ENCODE results near the gene IQCH. TPM values are rescaled to one million over a fixed set of nuclear protein-coding genes. Genes with fewer than 3 reads are reported as not detected.

Gene IQCH
- total RNA-seq, 1 donor from 2014 or later = 1.5 TPM

DNA sequence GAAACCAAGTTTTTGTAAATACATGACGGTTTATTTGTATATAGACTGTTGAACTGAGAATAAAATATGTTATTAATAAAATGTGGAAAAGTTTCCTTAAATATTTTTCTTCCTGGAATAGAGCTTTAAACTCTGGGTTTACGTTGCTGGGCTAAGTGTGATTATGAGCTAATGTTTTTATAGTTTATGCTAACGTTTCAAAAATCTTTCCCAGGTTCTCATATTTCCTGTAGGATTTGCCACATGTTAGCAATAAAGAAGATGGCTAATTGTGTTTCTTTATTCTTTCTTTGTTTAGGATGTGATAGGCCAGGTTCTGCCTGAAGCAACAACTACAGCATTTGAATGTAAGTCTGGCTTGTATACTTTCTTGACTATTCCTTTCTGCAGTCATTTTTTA is 295.1 kb downstream of the IQCH start:
- no peak overlapping the region for H3K27ac Mint-ChIP-seq
- no peaks in the 10 kb centered on the region for H3K27me3 Mint-ChIP-seq
- no peaks in the 10 kb centered on the region for H3K9me3 Mint-ChIP-seq
- ChIA-PET CTCF (no interaction called here), POLR2A (no interaction called here)
- peaks cover 25% of the 10 kb centered on the region for H3K36me3 Mint-ChIP-seq (ENCODE audit: low read depth)
- no peak for ATAC-seq (ENCODE audit: low read depth)
- no peak for DNase-seq
- TF ChIP-seq, protein P1, sequence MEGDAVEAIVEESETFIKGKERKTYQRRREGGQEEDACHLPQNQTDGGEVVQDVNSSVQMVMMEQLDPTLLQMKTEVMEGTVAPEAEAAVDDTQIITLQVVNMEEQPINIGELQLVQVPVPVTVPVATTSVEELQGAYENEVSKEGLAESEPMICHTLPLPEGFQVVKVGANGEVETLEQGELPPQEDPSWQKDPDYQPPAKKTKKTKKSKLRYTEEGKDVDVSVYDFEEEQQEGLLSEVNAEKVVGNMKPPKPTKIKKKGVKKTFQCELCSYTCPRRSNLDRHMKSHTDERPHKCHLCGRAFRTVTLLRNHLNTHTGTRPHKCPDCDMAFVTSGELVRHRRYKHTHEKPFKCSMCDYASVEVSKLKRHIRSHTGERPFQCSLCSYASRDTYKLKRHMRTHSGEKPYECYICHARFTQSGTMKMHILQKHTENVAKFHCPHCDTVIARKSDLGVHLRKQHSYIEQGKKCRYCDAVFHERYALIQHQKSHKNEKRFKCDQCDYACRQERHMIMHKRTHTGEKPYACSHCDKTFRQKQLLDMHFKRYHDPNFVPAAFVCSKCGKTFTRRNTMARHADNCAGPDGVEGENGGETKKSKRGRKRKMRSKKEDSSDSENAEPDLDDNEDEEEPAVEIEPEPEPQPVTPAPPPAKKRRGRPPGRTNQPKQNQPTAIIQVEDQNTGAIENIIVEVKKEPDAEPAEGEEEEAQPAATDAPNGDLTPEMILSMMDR (IDR thresholded peaks at IDR 0.05) = no peak
- intact Hi-C loops (cut with micrococcal nuclease) = loop anchor here (10.0 kb wide), 2 partner anchors 465 to 505 kb away; partner anchors contain the start of gene PIAS1
- H3K4me1 Mint-ChIP-seq = peaks cover 5% of the 10 kb centered on the region
- no peak overlapping the region for H3K4me3 Mint-ChIP-seq

GRCh38 chr15:67550522-67550921 is 295.9 kb downstream of the IQCH start:
- Mint-ChIP-seq H3K27ac (no peak overlapping the region), H3K36me3 (ENCODE audit: low read depth) (peaks cover 30% of the 10 kb centered on the region), H3K4me3 (no peak overlapping the region), H3K9me3 (no peaks in the 10 kb centered on the region), H3K27me3 (no peaks in the 10 kb centered on the region), H3K4me1 (peaks cover 4% of the 10 kb centered on the region)
- CTCF ChIA-PET = no interaction called here
- TF ChIP-seq, protein P1 (IDR thresholded peaks at IDR 0.05) = no peak
- POLR2A ChIA-PET = no interaction called here
- DNase-seq (no peak), ATAC-seq (ENCODE audit: low read depth) (no peak)
- intact Hi-C loops (cut with micrococcal nuclease) = no loop called here

DNA sequence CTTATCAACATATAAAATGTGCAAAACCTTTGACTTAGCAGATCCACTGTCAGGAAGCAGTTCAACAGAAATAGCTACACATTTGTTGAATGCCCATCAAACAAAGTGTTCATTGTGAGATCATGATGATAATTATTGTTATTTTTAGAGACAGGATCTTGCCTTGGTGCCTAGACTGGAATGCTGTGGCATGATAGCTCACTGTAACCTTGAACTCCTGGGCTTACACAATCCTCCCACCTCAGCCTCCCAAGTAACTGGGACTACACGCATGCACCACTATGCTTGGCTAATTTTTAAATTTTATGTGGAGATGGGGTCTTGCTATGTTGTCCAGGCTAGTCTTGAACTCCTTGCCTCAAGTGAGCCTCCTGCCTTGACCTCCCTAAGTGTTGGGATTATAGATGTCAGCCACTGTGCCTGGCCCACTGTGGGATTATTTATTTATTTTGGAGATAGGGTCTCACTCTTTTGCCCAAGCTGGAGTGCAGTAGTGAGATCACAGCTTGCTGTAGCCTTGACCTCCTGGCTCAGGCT is 296.7 kb downstream of the IQCH start:
- no peak overlapping the region for H3K27ac Mint-ChIP-seq
- peaks cover 4% of the 10 kb centered on the region for H3K4me1 Mint-ChIP-seq
- no peak for ATAC-seq (ENCODE audit: low read depth)
- no peak for DNase-seq
- ChIA-PET POLR2A (no interaction called here), CTCF (no interaction called here)
- H3K36me3 Mint-ChIP-seq (ENCODE audit: low read depth) = peaks cover 32% of the 10 kb centered on the region
- H3K4me3 Mint-ChIP-seq = no peak overlapping the region
- intact Hi-C loops (cut with micrococcal nuclease) = no loop called here
- no peaks in the 10 kb centered on the region for H3K9me3 Mint-ChIP-seq
- no peaks in the 10 kb centered on the region for H3K27me3 Mint-ChIP-seq
- TF ChIP-seq, protein P1 (IDR thresholded peaks at IDR 0.05) = no peak

Other genes starting within 250 kb of the IQCH start
- gene SMAD3, start 189.2 kb upstream of the IQCH start, total RNA-seq = 85.9 and 118 TPM in 2 replicates
- gene AAGAB, start 125 bp upstream of the IQCH start, total RNA-seq = 48.5 and 50.8 TPM in 2 replicates

All from activated B cell treated with CpG ODN at 0.5 μM for 24 hours (primary cell).